ENCODE results near the gene MYH7. TPM values are rescaled to one million over a fixed set of nuclear protein-coding genes. Genes with fewer than 3 reads are reported as not detected.
"Not testable (repeated sequence)": the region's sequence is repeated elsewhere in the genome, so short reads cannot be mapped to it uniquely, and the experiment has no call there.

Gene MYH7
- total and polyA plus RNA-seq, 2 donors (not counting 1 experiment from before 2014, with no cell fraction given), result not detected

- H3K79me2 ChIP-seq (ENCODE audit: control insufficient read depth, insufficient read depth, low read length), result no peaks in the 10 kb centered on the region
- no peak for TF ChIP-seq CTCF (conservative IDR thresholded peaks at IDR 0.05 in 1 of 2, IDR thresholded peaks at IDR 0.05 in 1 of 2; ENCODE audit: low read depth in 1 of 2, low read length in 2 of 2)
- TF ChIP-seq EZH2 (IDR thresholded peaks at IDR 0.05; ENCODE audit: low read length, missing control alignments), result no peak
- H3K27me3 ChIP-seq (ENCODE audit: control insufficient read depth, insufficient read depth, low read length), result peaks cover 2% of the 10 kb centered on the region
- no peak overlapping the region for H3K4me2 ChIP-seq (ENCODE audit: extremely low read depth, insufficient read depth, low read length)
- H3K9ac ChIP-seq (ENCODE audit: insufficient read depth, low read length), result no peak overlapping the region
- DNase-seq (ENCODE audit: low read depth in 2 of 2), result no peak
- H4K20me1 ChIP-seq (ENCODE audit: control insufficient read depth, extremely low read depth, insufficient read depth, low read length), result no peaks in the 10 kb centered on the region
- H3K4me3 ChIP-seq (replicated peaks in 1 of 4; ENCODE audit: control extremely low read depth in 1 of 4, insufficient read depth in 1 of 4, low read depth in 3 of 4, low read length in 4 of 4), result no peak overlapping the region
- H3K4me1 ChIP-seq (ENCODE audit: control insufficient read depth, extremely low read depth, insufficient read depth, low read length), result no peaks in the 10 kb centered on the region
- no peaks in the 10 kb centered on the region for H3K9me3 ChIP-seq (ENCODE audit: control insufficient read depth, insufficient read depth, low read depth, low read length)
- H3K27ac ChIP-seq (ENCODE audit: insufficient read depth, low read length), result no peak overlapping the region
- H3K36me3 ChIP-seq (ENCODE audit: control insufficient read depth, insufficient read depth, low read length), result no peaks in the 10 kb centered on the region
- H2AFZ ChIP-seq (ENCODE audit: low read length), result no peak overlapping the region
Measured at GRCh38 chr14:23430016-23430722, 5.3 kb downstream of the MYH7 start.

DNA sequence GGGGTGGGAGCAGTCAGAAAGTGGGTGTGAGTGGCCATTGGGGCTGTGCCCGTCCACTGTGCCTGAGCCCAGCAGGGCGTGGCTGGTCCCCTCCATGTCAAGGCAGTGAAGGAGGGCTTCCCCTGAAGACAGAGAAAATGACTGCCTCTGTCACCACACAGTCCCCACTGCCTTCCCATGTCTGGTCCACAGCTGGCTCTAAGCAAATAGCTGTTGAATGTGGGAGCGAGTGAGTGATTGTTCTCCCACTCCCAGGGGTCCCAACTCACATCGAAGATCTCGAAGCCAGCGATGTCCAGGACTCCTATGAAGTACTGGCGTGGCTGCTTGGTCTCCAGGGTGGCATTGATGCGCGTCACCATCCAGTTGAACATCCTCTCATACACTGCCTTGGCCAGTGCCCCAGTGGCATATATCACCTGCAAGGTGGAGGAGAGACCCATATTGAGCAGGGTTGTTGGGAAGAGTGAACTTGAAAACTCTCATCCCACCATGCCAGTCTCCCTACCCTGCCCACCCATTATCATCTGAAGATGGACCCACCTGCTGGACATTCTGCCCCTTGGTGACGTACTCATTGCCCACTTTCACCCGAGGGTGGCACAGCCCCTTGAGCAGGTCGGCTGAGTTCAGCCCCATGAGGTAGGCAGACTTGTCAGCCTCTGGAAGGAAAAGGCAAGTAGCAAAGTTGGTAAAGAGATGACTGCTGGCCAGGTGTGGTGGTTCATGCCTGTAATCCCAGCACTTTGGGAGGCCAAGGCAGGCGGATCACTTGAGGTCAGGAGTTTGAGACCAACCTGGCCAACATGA is 6.6 kb downstream of the MYH7 start:
- H3K27me3 ChIP-seq (ENCODE audit: control insufficient read depth, insufficient read depth, low read length), result peaks cover 2% of the 10 kb centered on the region
- H3K4me1 ChIP-seq (ENCODE audit: control insufficient read depth, extremely low read depth, insufficient read depth, low read length), result no peaks in the 10 kb centered on the region
- no peak overlapping the region for H2AFZ ChIP-seq (ENCODE audit: low read length)
- no peak overlapping the region for H3K4me2 ChIP-seq (ENCODE audit: extremely low read depth, insufficient read depth, low read length)
- no peaks in the 10 kb centered on the region for H3K36me3 ChIP-seq (ENCODE audit: control insufficient read depth, insufficient read depth, low read length)
- H3K9me3 ChIP-seq (ENCODE audit: control insufficient read depth, insufficient read depth, low read depth, low read length), result no peaks in the 10 kb centered on the region
- H4K20me1 ChIP-seq (ENCODE audit: control insufficient read depth, extremely low read depth, insufficient read depth, low read length), result no peaks in the 10 kb centered on the region
- TF ChIP-seq EZH2 (IDR thresholded peaks at IDR 0.05; ENCODE audit: low read length, missing control alignments) (no peak), CTCF (conservative IDR thresholded peaks at IDR 0.05 in 1 of 2, IDR thresholded peaks at IDR 0.05 in 1 of 2; ENCODE audit: low read depth in 1 of 2, low read length in 2 of 2) (no peak)
- DNase-seq (ENCODE audit: low read depth in 2 of 2), result no peak
- H3K79me2 ChIP-seq (ENCODE audit: control insufficient read depth, insufficient read depth, low read length), result no peaks in the 10 kb centered on the region
- no peak overlapping the region for H3K4me3 ChIP-seq (replicated peaks in 1 of 4; ENCODE audit: control extremely low read depth in 1 of 4, insufficient read depth in 1 of 4, low read depth in 3 of 4, low read length in 4 of 4)
- H3K9ac ChIP-seq (ENCODE audit: insufficient read depth, low read length), result no peak overlapping the region
- no peak overlapping the region for H3K27ac ChIP-seq (ENCODE audit: insufficient read depth, low read length)

DNA sequence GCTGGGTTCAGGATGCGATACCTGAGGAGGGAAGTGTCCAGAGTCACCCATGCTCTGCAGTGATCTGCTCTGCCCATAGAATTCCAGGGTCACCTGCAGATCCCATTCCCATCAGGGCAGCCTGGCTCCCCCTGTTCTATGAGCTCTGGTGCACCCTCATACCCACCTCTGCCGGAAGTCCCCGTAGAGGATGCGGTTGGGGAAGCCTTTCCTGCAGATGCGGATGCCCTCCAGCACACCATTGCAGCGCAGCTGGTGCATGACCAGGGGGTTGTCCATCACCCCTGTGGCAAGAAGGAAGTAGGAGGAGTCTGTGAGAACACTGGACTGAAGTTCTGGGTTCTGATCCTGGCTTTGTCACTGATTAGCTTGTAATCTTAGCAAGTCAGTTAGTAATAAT is 9.7 kb downstream of the MYH7 start:
- not testable (repeated sequence) for DNase-seq (ENCODE audit: low read depth in 2 of 2); H3K27me3 ChIP-seq (ENCODE audit: control insufficient read depth, insufficient read depth, low read length); H3K79me2 ChIP-seq (ENCODE audit: control insufficient read depth, insufficient read depth, low read length); H3K4me3 ChIP-seq (replicated peaks in 1 of 4; ENCODE audit: control extremely low read depth in 1 of 4, insufficient read depth in 1 of 4, low read depth in 3 of 4, low read length in 4 of 4); H3K36me3 ChIP-seq (ENCODE audit: control insufficient read depth, insufficient read depth, low read length); H2AFZ ChIP-seq (ENCODE audit: low read length); H3K27ac ChIP-seq (ENCODE audit: insufficient read depth, low read length); H3K4me2 ChIP-seq (ENCODE audit: extremely low read depth, insufficient read depth, low read length); H3K9ac ChIP-seq (ENCODE audit: insufficient read depth, low read length); H4K20me1 ChIP-seq (ENCODE audit: control insufficient read depth, extremely low read depth, insufficient read depth, low read length); H3K4me1 ChIP-seq (ENCODE audit: control insufficient read depth, extremely low read depth, insufficient read depth, low read length); H3K9me3 ChIP-seq (ENCODE audit: control insufficient read depth, insufficient read depth, low read depth, low read length)
